NCI-H2171 (cell line): ENCODE data around the gene LHX6.

ENCODE experiments used
- DNase-seq: peaks from one replicate; lab custom pipeline; 2025; lab: John Stamatoyannopoulos, UW

Gene LHX6

DNA sequence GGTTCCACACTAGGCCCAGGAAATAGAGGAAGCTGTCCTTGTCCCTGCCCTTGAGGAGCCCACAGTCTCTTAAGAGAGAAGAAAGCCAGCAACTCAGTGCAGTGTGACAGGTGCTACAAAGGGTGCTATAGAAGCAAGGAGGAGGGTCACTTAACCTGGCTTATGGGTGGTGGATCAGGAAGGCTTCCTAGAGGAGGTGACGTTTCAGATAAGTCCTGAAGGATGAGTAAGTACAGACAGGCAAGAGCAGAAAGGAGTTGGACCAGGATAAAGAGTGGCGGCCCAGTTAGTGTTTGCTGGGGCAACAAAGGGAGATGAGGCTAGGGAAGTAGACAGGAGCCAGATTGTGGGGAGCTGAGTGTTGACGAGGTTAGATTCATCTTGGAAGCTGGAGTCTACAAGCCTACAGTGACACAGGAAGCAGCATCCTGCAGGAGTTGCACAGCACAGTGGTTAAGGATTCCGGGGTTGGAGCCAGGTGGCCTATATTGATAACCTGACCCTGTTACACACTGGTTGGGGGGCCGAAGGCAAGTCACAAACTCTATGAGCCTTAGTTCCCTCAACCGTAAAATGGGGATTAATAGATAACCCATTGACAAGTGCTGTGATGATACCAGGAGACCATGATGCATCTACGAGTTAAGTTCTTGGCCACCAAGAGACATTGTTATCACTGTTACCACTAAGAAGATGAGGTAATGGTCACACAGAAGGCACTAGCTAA is 5.4 kb upstream of the LHX6 start:
- no peak for DNase-seq

DNA sequence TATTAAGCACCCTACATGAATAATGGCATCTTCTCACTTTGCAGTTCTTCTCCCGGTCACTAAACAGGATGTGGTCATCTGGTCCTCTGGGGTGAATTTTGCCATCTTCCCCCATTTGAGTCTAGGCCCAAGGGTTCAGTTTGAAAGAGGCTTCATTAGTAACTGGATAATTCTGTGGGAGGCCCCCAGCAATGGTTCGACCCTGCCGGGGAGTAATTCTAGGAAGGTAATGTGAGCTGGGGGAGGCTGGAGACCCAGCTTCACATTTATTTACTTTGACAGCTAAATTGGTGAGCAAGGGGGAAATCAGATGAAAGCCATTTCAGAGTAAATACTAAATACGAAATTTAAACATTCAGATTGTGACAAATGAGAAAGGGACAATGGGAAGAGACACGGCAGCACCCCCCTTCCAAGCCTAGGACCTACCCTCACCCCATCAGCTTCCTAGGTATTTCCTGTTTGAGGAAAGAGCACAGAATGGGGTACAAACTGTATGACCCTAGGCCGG is 4.1 kb upstream of the LHX6 start:
- DNase-seq, result no peak

DNA sequence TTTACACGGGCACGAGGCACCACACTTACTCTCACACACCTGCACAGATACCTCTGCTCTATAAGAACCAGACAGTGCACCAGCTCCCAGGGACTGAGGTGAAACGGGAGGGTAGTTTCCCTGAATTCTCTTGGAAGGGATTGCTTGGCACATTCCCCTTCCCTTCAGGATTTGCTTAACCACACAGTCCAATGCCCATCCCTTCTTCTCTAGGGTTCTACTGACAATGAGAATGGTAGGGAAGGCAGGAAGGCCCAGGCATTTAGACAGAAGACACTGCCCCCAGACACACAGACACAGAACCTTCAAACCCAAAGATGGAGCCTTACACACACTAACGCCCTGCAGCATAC is 704 bp upstream of the LHX6 start:
- DNase-seq, result no peak

DNA sequence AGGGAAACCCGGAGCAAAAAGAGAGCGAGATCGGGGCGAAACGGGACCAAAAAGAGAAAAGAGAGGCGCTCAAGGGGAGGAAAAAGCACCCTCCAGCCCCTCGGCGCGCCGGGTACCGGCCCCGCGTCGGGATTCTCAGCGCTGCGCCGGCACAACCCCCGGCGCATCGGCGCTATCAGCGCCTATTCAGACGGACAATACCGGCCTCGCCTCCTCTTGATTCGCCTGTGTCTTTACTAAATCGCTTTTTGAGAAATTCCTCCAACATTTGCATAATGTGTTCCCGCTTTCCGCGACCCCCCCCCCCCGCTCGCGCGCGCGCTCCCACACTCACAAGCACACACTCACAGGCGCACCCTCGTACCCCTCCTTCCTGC is 578 bp downstream of the LHX6 start:
- DNase-seq, result peak; percentile 30

DNA sequence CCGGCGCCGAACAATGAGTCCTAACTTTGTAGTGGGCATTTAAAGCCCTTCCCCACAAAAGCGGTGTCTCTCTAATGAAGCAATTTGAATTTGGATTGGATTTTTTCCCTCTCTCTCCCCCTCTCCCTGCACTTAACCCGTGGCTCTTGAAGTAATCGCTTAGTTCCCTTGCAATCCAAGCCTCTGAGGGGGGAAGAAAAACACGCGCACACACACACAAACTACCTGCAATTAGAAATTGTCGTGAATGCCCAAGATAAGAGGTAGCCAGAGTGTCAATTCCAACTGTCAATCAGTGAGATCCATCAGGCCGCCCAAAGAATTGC is 1.2 kb downstream of the LHX6 start:
- DNase-seq, result no peak

DNA sequence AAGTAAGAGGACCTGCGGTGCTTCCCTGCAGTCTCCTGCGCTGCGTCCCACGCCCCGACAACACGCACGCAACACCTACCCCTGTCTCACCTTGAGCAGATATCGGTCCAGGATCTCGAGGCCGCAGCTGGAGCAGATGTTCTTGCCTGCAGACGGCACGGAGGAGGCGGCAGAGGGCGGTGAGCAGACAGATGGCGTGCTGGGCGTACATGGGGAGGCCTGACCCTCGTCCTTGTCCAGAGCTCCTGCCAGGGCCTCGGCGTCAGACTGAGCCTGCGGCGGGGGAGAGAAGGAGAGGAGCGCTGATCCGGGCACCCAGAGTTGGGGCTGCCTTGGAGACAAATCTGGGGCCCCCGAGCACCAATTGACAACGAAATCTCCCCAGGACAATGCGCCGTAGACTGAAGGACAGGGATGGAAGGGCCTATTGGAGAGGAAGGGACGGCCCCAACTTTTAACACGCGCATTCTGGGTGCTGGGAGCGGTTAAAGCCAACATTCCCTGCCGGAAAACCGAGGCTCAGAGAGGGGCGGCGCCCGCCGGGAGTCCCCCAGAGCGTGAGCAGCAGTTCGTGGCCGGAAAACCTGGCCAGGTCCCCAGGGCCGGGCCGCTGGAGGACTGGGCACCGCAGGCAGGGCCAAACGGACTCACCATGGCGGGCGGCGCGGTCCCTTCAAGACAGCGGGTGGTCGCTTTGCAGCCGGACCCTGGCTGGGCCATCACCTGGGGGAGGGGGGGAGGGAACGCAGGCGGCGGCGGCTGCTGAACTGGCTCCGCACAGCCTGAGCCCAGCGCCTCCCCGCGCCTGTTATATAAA is 1.8 kb downstream of the LHX6 start:
- no peak for DNase-seq

DNA sequence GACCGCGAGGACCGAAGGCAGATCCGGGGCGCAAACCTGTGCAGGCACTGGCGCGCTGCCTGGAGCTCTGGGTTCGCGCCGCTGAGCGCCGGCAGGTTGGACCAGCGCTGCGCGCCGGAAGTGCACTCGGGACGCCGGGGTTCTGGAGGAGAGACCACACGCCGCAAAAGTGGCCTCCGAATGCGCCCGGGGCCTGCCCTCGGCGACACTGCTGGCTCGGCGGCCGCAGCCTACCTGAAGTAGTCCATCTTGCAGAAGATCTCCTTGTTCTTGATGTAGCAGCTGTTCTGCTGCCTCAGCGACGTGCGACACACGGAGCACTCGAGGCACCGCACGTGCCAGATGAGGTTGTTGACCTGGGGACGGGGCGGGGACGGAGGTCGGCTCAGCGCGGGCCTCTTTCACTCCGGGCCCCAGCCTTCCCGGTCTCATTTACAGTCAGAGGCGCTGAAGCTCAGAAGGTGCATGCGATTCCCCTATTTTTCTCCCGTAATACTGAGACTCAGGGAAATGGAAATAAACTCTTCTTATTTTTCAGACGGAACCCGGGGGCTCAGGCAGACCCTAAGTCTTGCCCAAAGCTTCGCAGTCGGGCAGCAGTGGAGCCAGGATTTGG is 2.5 kb downstream of the LHX6 start:
- no peak for DNase-seq

DNA sequence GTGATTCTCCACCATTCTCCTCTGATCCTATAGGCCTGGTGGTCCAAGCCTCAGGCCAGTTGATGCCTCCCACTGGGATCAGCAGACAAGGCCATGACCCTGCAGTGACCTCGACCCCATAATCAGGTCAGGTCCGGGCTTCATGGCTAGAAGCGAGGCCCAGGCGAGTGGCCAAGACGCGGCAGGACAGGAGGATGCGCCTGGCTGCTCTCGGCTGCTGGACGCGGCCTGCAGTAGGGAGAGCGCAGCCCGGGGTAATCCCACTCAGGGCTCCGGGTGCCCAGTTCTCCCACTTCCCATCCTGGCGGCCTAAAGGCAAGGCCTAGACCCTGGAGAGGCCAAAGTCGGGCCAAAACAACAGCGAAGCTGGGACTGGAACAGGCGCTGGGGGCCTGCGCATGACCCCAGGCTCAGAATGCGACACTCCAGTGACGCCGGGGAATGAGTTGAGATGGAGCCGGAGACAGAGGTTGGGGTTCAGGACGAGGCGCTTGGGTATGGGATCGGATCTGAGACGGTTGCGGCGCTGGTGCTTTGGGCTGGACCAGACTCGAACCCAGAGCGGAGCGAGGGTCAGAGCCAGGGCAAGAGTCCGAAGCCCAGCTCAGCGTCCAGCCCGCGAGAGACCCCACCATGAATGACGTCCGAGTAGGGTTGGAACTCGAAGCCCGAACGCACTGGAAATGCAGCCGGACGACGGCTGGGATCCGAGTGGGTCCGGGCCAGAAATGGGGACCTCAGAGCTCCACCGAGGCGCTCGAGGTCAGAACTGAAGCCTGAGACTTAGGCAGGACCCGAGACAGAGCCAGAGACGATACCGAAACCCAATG is 3.2 kb downstream of the LHX6 start:
- DNase-seq, result no peak

DNA sequence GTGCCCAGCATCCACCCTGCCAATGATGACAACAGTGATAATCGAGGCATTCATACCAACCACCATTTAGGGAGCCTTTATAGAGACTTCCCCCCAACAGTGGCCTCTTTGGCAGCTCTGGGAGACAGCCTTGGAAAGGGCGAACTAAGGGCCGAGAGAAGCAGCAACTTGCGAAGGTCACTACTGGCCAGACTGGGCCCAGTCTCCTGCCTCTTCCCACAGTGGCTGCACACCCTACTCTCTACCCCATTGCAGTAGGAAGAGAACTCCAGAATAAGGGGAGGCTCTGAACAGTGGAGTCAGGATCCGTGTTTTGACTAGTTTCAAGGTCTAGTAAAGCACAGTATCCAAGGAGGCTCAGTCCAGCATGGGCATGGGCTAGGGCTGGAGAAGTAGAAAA is 5.3 kb downstream of the LHX6 start:
- DNase-seq, result no peak

DNA sequence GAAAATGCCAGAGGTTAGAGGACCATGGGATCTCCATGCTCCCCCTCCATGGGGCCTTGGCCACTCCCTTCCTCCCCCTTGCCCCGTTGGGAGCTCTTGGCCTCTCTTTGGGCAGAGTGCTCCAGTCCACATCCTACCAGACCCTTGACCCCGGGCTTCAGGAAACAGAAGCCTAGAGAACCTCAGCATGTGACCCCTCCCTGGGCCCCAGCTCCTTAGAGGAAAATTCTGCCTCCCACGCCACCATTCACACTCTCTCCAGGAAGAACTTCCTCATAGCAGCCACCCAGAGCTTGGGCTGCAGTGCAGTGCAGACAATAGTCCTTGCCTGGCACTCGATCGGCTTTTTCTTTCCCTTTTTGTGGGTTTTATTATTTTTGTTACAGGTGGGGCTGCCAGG is 6.0 kb downstream of the LHX6 start:
- no peak for DNase-seq

DNA sequence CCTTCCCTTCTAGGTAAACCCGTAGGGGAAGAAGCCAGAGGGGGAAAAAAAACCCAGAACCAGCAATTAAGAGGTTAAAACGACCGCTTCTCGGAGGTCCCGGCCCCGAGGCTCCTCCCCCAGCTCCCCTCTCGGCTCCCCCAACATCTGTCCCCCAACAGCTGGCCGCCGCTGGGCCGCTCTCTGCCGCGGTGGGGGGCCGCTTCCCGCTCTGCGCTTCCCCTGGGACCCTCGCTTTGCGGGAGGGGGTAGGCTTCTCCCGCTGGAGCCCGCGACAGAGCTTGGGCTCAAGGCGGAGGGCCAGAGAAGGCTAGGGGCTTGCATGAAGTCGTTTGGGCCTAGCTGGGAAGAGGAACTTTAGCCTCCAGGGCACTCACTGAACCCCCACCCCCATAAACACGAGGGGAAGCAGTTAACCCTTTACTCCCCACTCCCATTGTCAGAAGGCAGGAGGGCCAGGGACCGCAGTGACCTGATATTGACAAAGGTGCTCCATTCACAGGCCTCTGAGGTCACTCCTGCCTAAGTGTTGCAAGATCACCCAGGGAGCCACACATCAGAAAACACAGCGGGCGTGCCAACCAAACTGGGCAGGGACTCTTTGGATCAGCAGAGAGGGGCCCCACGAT is 7.5 kb downstream of the LHX6 start:
- DNase-seq, result peak; percentile 18

DNA sequence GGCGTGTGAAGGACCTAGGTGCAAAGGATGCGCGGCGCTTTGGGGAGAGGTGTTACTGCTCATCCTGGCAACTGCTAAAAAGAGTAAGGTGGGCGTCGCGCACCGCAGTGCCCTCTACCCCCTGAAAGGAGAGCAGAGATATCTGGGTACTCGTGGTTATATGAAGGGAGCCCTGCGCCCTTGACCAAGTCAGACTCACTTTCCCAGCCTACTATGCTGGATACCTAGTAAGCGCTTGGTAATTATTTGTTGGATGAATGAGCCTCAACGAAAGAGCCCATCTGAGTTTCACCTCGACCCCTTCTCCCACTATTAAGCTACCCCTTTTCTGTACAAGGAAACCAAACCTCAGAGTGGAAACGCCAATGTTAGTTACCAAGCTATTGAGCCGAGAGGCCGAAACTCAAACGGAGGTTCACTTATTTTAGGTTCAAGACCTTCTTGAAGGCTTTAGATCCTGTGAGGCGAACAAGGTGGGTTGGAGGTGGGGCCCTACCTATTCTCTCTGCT is 8.0 kb downstream of the LHX6 start:
- no peak for DNase-seq

DNA sequence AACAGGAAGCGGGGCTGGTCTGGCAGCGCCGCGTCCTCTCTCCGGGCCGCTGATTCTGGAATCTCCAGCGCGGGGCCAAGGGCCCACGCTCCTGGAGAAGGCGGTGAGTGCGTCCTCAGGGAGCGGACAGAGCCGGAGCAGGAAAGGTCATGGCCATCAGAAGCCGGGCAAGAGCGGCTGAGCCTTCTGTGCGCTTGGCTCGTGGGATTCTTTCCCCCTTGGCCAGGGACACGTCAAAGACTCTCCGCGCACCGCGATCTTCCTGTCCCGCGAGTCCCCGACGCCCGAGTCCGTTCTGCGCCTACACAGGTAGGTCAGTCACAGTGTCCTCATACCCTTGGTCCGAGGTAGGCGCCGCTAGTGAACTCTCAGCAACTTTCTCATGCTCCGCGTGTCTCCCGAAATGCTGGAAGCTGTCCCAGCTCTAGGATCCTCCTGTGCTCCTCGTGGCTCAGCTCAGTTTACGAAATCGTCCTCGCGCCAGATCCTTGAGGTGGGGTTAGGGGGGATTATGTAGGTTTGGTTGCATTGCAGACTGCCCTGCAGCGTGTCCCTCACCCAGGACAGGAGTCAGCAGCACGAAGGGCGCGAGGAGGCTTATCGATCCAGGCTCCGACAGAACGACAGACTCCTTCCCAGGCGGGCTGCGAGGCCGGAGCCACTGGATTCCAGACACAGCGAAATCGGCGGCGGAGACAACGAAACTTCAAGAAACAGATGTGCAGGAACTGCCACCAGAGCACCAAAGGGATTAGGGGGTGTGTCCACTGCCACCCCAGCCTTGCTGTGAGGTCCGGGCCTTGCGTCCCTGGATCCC is 8.7 kb downstream of the LHX6 start:
- no peak for DNase-seq

DNA sequence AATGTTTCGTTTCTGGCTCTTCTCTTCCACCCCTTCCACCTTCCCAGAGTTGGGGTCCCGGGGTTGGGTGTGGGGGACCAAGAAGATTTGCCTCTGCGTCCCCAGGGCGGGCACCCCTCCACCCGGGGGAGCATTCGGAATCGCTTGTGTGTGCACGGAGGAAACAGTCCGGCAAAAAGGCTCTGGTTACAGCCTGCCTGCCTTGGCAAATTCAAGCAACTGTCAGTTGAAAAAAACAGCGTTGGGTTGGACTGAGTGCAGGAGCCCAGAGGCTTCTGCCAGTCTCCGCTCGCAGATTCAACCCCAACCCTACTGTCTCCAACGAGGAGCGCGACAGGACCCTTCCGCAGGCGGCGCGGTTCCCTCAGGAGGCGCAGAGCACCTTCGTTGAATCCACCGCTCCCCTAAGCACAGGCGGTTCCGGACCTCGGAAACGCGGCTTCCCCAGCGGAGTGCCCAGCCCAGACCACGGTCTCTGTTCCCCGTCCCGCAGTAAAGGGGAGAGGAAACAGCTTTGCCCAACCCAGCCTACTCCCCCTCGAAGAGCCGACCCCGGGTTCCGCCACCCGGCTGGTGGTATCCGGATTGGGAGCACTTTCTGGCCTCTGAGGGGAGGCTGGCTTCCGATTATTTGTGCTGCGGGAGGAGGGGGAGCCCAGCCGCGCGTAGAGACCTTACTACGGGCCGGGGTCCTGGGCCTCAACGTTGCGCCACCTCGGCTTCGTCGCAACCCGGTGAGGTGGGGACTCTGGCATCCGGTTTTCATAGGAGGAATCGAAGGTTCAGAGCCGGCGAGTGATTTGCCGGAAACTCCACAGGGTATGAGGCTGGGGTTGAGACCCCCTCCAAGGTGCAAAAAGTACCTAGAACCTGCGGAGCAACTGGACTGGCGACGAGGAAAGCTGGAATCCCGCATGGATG is 9.6 kb downstream of the LHX6 start:
- DNase-seq, result no peak

DNA sequence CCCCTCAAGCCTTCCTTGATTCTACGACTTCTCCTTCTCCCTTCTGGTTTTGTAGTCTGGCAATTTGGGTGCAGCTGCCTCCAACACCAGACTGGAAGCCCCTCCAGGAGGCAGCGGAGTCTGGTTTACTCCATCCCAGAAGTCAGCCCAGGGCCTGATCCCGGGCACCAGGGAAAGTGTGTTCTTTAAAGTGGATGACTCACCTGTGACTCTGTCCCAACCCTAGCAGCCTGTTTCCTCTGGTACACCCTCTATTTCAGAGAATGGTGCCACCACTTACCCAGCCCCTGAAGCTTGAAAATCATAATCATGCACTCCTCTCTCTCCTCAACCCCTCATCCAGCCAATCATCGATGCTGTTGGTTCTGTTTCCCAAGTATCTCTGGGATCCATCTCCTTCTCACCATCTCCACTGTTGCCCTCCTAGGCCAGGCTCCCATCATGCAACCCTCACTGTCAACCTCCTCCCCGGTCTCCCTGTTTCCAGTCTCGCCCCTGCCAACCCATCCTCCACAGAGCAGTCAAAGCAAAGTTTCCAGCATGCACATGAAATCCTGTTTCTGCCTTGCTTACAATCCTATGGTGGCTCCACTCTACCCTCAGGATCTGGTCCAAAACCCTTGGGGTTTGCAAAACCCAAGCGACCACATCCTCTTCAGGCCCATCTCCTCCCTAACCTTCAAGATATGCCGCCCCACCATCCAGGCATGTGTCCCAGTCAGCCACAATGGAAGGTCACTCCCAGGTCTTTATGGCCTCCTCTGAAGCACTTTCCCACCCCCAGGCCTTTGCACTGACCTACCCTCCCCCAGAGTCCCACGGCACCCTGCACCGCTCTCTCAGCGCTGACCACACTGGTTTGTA is 10.5 kb downstream of the LHX6 start:
- DNase-seq, result no peak

DNA sequence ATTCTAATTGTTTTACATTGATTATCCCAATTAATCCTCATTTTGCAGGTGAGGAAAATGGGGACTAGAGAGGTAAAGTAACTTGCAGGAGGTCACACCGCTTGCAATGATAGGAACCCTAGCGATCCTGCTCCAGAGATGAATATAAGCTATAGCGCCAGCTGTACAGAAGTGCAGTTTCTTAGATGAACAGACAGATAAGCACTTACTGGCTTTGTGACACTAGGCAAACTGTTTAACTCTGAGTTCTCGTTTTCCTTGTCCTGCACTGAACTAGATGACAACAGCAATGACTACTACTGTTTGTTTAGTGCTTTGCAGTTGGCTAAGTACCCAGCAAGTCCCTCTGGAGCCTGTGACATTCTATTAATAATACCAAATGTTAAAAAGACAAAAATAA is 11.1 kb downstream of the LHX6 start:
- no peak for DNase-seq

DNA sequence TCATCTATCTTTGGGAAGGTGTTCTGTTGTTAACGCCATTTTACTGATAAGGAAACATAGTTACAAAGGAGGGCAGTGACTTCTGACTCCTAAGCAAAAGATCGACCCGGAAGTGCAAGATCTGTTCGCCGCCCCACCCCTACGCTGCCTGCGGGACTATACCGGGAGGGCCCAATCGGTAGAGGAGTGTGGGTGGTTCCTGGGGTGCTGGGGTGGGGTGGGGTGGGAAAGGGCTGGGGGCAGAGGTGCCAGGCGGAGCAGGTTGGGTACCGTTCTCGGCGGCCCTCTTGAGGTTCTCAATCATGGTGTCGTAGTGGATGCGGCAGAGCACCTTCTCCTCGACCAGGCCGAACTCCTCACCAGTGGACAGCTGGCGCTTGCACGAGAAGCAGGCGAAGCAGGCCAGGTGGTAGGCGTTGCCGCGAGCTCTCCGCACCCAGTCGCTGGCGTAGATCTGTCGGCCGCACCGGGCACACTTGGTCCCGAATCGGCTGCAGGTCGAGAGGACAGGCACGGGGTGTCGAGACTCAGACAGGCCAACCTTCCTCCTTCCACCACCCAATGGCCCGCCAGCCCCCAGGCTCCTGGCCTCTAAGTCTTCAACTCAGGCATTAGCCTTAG is 11.8 kb downstream of the LHX6 start:
- DNase-seq, result no peak

DNA sequence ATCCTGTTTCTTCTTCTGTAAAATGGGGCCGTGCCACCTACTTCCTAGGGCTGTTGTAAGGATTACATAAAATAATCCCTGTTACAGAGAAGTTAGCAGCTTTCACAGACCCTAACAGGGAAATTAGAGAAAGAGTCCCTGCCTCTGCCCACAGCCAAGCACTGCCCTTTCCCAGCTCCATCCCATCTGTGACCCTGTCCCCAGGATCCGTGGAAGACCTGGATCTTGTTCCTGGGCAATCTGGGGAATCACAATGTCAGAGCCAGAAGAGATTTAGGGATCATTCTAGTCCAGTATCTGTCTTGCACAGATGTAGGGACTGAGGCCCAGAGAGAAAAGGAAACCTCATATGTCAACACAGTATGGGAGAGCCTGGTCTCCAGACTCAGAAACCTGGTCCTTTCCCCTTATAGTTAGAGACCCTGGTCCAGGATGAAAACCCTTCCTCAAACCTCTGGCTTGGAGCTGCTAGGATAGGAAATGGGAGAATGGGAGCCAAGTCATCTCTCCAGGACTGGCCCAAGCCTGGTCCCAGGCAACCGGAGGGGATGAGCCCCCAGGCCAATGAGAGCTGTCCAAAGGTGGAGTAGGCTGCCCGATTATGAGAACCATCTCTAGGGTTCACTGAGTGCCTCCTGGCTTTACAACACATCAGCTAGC is 12.5 kb downstream of the LHX6 start:
- no peak for DNase-seq
